Fibroblast of pulmonary artery (primary cell): ENCODE measurements around the gene INSRR.

Experiments
- DNase-seq: peaks from one replicate; pipeline ENCODE4 v3.0.0-alpha.2; 2010; ENCODE audit warnings: low read depth
- H3K4me3 ChIP-seq: replicated peaks from 2 replicates; pipeline ENCODE4 v1.5.1; 2011; ENCODE audit warnings: low read depth, mild to moderate bottlenecking, control low read depth, low read length, moderate library complexity
- CTCF ChIP-seq: IDR thresholded peaks from 2 replicates; pipeline ENCODE4 v1.5.1; 2011; ENCODE audit warnings: mild to moderate bottlenecking, control low read depth, low read length, inconsistent platforms; ENCODE audit errors: missing control alignments

INSRR gene

GRCh38 chr1:156858959-156859522, at the start of gene INSRR:
INSRR (minus strand) TSS chr1:156859117; CDS start chr1:156858621, 496 bp downstream.
- peak within 1 kb of the TSS; percentile 36 for H3K4me3 ChIP-seq
- no peak for TF ChIP-seq CTCF
- DNase-seq: no peak

- no peak for DNase-seq
- no peak overlapping the region for H3K4me3 ChIP-seq
- TF ChIP-seq CTCF: no peak
These were observed 49.6 kb upstream of the INSRR start for GRCh38 chr1:156908541-156908940.

GRCh38 chr1:156906206-156906906, 47.4 kb upstream of the INSRR start:
- no peak overlapping the region for H3K4me3 ChIP-seq
- DNase-seq: no peak
- TF ChIP-seq CTCF: no peak

- TF ChIP-seq CTCF: no peak
- no peak for DNase-seq
- H3K4me3 ChIP-seq: no peak overlapping the region
These were observed 46.7 kb upstream of the INSRR start for GRCh38 chr1:156905651-156906050.

GRCh38 chr1:156905176-156905575, 46.3 kb upstream of the INSRR start:
- no peak for DNase-seq
- no peak for TF ChIP-seq CTCF
- H3K4me3 ChIP-seq: no peak overlapping the region

GRCh38 chr1:156904187-156904959, 45.5 kb upstream of the INSRR start:
- no peak for DNase-seq
- no peak overlapping the region for H3K4me3 ChIP-seq
- no peak for TF ChIP-seq CTCF
